Stimulated activated CD4-positive, alpha-beta T cell treated with anti-CD3 and anti-CD28 coated beads, Interleukin-2, amount 100 ng/mL, for 24 hours (primary cell): ENCODE measurements around the gene RGS10.
"Not testable (repeated sequence)": the region's sequence is repeated elsewhere in the genome, so short reads cannot be mapped to it uniquely, and the experiment has no call there.

Experiments
- DNase-seq, 2 donors: peaks; one replicate each; pipeline ENCODE4 v3.0.0-alpha.2; 2020

Gene RGS10

GRCh38 chr10:119542357-119542987 lies at the start of gene RGS10:
RGS10 (minus strand) TSS chr10:119542719; CDS start chr10:119542638, 81 bp downstream.
- DNase-seq: peak; percentile 86 to 92

- DNase-seq: no peak
These were observed 45.6 kb upstream of the RGS10 start for GRCh38 chr10:119588071-119588470.

- no peak for DNase-seq
These were observed 35.8 kb upstream of the RGS10 start for GRCh38 chr10:119578355-119578754.

- DNase-seq: no peak
These were observed 33.5 kb upstream of the RGS10 start for GRCh38 chr10:119575991-119576390.

- peak in 1 of 2 donors; percentile 10 for DNase-seq
These were observed 33.0 kb upstream of the RGS10 start for GRCh38 chr10:119575506-119575905.

GRCh38 chr10:119567978-119568377 lies 25.5 kb upstream of the RGS10 start:
- no peak for DNase-seq

GRCh38 chr10:119562097-119562496 lies 19.6 kb upstream of the RGS10 start:
- no peak for DNase-seq

- not testable (repeated sequence) for DNase-seq
These were observed 17.0 kb upstream of the RGS10 start for GRCh38 chr10:119559511-119559910.

GRCh38 chr10:119556081-119556480 lies 13.6 kb upstream of the RGS10 start:
- DNase-seq: not testable (repeated sequence)

- no peak for DNase-seq
These were observed 12.8 kb upstream of the RGS10 start for GRCh38 chr10:119555178-119555784.

- no peak for DNase-seq
These were observed 8.3 kb upstream of the RGS10 start for GRCh38 chr10:119550827-119551226.

GRCh38 chr10:119549247-119549999 lies 6.9 kb upstream of the RGS10 start:
- DNase-seq: no peak

- no peak for DNase-seq
These were observed 3.5 kb upstream of the RGS10 start for GRCh38 chr10:119546009-119546408.

- DNase-seq: no peak
These were observed 2.8 kb upstream of the RGS10 start for GRCh38 chr10:119545310-119545709.

- DNase-seq: no peak
These were observed 1.5 kb upstream of the RGS10 start for GRCh38 chr10:119543814-119544642.

- DNase-seq: peak; percentile 70 to 73
These were observed 682 bp upstream of the RGS10 start for GRCh38 chr10:119542988-119543813.

GRCh38 chr10:119541459-119542356 lies 811 bp downstream of the RGS10 start:
- DNase-seq: peak; percentile 73 to 79

- peak; percentile 23 to 36 for DNase-seq
These were observed 1.5 kb downstream of the RGS10 start for GRCh38 chr10:119541046-119541445.

- DNase-seq: no peak
These were observed 2.5 kb downstream of the RGS10 start for GRCh38 chr10:119540038-119540437.

- DNase-seq: peak; percentile 31 to 33
These were observed 3.1 kb downstream of the RGS10 start for GRCh38 chr10:119539359-119539825.
